GM18520 (cell line): ENCODE data around the gene YJEFN3.

Experiments used
- ATAC-seq: cut with Tn5 transposase; IDR thresholded peaks from one replicate; pipeline ENCODE4 v1.9.1; 2021; ENCODE audit not compliant: unreplicated experiment

The YJEFN3 gene

DNA sequence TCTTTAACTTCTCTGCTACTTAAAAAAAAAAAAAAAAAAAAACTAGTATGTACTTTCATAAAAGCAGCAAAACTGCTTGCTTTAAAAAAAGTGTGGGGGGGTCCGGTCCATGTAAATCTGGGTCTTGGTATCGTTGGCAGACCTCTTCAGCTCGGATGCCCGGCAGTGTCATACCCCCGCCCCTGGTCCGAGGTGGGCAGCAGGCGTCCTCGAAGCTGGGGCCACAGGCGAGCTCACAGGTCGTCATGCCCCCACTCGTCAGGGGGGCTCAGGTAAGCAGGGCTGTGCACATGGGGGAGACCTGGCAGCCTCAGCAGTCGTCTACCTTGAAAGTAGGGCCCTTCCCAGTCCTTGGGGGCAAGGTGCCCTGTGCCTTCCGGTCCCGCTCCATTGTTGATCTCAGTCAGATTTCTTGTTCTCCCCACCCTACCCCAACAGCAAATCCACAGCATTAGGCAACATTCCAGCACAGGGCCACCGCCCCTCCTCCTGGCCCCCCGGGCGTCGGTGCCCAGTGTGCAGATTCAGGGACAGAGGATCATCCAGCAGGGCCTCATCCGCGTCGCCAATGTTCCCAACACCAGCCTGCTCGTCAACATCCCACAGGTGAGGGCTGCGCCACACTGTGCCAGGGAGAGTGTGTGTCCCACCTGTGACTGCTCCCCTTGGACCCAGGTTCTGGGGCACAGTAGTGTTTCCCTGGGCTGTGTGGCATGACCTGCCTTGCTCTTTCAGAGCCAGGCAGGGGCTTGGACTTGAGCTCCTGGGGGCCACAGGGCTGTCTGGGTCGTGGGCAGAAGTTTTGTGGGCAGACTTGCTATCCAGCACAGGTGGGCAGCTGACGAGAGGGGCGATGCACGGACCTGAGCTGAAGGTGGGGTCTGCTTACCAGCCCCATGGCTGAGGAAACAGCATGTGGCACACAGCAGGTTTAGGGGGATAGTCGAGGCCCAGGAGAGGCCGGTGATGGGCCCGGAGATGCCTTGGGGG is 32.8 kb upstream of the YJEFN3 start:
- no peak for ATAC-seq

DNA sequence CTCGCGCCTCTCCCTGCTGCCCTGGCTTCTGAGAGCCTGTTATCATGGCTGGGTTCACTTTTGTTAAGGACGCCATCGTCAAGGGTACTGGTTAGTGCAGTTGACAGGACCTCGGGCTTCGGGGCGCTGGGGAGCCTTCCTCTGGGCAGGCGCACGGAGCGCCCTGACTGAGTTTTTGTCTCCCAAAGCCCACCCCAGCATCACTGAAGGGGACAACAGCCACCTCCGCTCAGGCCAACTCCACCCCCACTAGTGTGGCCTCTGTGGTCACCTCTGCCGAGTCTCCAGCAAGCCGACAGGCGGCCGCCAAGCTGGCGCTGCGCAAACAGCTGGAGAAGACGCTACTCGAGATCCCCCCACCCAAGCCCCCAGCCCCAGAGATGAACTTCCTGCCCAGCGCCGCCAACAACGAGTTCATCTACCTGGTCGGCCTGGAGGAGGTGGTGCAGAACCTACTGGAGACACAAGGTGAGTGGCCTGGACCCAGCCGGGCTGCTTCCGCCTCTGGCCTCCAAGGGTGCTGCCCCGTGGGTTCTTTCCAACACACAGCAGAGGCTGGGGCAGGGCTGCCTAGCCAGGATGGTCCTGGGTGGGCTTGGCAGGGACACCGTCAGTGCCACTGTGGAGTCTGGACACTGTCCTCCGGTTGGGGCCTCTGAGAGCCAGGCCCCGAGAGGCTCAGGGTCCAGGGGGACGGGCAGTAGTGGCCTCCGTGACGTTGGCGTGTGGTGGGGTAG is 30.3 kb upstream of the YJEFN3 start:
- no peak for ATAC-seq

DNA sequence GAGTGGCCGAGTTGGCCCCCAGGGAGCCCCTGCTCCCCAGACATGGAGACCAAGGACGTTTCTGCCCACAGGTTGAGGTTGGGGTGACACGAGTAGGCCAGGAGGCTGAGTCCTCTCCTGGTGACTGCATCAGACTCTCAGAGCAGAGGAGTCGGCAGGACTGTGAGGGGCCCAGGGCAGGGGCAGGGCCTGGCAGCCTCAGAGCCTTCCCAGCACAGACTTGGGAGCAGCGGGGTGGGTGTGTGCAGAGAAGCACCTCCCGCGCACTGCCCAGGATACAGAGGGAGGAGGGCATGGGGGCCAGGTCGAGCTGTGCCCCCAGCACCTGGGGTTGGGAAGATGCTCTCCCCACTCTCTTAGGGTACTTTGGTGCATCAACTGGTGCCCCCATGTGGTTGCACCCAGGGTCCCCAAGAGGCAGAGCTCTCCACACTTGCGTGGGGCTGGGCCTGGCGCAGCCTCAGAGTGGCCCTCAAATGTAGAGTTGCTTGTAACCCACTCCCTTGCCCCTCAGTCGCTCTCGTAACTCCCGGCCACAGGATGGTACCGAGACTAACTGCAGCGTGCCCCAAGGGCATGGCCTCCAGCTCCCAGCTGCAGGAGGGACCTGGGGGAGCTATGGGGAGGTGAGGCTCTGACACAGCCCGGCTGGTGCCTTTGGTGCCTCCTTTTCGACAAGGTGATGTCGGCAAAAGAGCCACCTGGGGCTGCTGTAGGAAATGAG is 29.3 kb upstream of the YJEFN3 start:
- no peak for ATAC-seq

DNA sequence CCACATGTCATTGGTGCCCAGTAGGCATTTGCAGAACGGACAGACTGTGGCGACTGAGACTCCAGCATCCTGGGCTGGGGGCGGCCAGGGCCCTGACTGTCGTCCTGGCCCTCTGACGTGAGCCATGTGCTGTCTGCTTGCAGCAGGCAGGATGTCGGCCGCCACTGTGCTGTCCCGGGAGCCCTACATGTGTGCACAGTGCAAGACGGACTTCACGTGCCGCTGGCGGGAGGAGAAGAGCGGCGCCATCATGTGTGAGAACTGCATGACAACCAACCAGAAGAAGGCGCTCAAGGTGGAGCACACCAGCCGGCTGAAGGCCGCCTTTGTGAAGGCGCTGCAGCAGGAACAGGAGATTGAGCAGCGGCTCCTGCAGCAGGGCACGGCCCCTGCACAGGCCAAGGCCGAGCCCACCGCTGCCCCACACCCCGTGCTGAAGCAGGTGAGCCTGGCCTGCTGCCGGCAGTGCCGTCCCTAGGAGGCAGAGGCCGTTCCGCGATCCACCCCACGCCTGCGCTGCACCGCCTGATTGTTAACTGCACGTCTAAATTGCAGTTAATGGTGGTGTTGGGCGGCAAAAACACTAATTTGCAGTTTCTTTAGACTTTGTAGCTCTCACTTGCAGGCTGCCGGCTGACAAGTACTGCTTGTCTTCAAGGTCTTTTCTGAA is 27.6 kb upstream of the YJEFN3 start:
- no peak for ATAC-seq

DNA sequence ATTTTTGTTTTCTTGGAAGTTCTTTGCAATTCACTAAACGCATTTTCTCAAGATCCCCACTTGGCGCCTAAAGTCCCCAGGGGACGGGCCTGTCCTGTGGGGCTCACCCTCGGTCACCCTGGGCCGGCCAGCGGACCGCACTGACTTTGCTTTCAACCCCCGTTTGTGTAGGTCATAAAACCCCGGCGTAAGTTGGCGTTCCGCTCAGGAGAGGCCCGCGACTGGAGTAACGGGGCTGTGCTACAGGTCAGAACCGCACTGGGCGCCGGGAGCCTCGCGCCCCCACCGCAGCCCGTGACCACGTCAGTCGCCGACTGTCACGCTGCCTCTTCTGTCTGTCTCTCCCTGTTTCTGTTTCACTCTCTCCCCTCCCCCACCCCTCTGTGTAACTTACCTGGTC is 26.9 kb upstream of the YJEFN3 start:
- ATAC-seq, result no peak

DNA sequence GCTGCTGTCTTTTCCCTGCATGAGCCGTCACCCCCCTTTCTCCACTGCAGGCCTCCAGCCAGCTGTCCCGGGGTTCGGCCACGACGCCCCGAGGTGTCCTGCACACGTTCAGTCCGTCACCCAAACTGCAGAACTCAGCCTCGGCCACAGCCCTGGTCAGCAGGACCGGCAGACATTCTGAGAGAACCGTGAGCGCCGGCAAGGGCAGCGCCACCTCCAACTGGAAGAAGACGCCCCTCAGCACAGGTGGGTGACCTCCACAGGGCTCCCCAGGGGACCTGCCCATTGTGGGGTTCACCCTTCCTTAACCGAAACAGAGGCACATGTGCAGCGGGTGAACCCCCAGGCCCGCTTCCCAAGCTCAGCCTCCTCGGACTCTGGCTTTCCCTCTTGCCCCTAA is 26.4 kb upstream of the YJEFN3 start:
- no peak for ATAC-seq

DNA sequence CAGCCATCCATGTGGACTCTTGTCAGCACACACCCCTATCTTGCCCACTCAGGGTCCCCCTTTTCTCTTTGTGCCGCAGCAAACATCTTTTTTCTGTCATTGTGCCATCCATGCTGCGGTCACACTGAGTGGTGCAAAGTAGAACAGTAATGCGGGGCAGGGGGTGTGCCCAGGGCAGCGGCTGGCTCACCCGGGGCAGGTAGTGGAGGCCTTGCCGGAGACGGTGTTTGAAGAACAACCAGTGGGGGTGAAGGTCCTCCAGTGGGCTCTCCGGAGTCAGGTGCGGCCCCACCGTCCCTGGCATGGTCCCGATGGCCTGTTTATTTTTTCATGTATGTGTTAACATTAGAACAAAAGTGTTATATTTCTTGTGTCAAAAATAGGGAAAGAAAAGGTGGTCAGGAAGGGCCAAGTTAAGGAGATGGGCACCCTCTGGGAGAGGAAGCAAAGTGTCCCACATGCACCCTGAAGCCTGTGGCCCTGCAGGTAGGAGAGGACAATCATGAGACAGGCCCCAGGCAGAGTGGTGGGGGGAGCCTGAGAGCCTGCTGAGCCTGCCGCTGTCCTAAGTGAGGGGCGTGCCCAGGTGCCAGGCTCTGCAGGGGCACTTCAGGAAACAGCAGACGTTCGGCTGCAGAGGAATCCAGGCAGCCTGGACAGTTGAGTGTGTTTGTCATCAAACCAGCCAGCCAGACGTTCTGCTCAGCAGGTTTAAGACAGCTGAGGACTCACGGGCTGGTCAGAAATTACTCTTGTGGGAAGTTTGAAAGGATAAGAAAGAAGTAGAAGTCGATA is 25.7 kb upstream of the YJEFN3 start:
- ATAC-seq, result no peak

DNA sequence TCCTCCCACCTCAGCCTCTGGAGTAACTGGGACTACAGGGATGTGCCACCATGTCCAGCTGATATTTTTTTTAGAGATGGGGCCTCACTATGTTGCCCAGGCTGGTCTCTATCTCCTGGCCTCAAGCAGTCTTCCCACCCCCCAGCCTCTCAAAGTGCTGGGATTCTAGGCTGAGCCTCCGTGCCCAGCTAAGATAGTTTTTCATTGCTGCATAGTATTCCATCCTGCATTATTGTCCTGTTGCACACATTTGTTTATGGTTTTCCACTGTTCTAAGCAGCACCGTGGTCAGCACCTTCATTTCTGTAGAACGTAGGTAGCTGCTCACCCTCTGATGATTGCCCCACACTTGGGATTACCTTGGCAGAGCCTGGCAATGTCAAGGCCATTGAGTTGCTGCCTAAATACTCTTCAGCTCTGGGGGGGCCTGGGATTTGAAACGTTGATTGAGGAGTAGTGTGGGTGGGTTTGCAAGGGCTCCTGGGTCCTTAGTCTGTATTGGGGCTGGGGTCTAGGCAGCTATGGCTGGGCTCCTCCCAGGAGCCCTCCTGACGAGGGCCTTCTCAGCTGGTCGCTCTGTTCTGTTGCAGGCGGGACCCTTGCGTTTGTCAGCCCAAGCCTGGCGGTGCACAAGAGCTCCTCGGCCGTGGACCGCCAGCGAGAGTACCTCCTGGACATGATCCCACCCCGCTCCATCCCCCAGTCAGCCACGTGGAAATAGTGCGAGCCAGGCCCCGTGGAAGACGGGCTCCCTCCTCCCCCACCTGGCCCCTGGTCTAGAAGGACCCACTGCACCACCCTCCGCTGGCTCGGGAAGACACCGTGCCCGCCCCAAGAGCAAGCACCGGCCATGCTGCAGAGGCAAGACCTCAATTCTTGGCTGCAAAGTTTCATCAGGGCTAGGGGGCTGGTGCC is 23.7 kb upstream of the YJEFN3 start:
- ATAC-seq, result no peak

DNA sequence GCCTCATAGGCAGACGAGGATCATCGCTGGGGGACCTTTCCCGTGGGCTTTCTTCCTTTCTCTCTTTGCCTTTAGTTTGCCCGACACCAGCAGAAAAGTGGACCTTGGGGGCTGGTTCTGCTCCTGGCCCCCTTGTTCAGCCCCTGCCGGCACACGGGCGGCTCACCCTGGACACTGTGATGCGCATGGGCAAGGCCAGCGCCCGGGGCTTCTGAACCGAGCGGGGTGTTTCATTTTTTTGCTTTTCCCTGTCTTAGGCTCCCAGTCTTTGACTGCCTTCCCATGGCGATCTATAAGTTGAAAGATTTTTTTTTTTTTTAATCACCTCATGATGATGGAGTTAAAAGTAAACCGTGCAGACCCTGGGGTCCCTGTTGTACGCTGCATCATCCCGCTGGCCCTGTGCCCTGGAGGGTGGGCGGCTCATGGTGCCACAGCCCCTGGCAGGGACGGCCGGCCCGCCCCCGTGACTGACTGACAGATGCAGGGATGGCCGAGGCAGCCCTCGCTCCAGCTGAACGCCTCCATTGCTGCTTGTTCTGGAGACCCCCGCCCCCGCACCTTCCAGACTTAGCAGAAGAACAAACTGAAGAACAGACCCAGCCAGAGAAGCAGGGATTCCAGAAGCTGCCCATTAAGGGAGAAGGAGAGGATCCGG is 22.9 kb upstream of the YJEFN3 start:
- no peak for ATAC-seq

DNA sequence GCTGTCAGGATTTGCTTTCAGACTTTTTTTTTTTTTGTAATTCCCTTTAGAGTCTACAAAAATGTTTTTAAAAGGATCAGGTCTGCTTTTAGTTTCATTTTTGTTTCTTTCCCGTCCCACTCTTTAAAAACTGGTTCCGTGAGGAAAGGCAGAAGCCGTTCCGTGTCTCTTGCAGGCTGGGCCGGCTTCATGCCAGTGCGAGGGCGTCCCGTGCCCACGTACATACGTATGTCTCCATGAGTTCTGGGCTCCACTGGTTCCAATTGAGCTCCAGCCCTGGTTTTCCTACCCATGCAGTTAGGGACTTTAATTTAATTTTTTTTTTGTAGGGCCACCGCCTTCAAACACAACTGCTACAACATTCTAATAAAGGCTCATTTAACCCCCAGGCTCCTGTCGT is 22.1 kb upstream of the YJEFN3 start:
- ATAC-seq, result no peak

DNA sequence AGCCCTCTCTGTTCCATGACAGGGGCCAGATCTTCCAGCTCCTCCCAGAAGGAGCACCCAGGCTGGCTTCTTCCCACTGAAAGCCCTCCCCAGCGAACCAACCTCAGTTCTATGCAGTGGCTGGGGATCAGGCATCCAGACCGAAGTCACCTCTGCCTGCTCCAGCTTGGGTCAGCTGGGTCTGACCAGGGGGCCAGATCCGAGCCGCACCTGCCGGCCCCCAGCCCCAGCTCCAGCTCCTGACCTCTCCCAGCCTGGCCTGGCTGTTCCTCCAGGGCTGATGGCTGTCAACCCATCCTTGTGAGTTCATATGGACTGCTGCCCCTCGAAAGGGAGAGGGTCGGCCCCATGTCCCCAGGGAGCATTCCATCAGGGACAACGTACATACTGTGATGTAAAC is 21.4 kb upstream of the YJEFN3 start:
- ATAC-seq, result no peak

DNA sequence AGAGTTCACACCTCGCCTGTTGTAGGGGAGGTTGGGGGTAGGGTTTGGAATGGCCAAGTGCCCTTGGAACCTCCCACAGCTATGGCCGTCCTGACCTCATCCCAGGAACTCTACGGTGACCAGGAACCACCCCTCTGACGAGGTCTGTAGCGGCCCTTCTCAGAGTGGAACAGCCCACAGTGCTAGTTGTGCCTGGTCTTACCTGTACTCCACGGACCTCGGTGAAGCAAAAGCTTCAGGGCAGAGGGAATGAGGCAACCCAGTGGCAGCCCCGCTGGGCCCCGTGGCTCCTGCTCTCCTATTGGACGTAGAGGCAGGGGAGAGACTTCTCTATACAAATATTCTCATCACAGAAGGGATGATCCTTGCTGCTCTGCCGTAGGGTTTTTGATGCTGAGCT is 20.5 kb upstream of the YJEFN3 start:
- ATAC-seq, result no peak

DNA sequence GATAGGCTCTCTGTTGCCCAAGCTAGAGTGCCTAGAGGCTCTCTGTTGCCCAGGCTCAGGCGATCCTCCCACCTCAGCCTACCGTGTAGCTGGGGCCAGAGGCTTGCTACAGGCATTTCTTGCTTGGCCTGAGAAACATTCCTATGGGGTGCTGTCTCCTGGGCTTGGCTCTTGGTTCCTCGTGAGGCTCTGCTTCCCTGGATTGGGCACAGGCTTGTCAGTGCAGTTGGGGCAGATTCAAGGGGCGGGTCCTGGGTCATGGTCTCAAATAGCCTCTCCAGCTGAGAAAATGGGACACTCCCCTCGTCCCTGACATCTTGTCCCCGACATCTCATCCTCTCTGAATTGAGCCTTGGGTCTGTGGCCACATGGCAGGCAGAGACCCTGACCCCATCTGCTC is 18.3 kb upstream of the YJEFN3 start:
- no peak for ATAC-seq

DNA sequence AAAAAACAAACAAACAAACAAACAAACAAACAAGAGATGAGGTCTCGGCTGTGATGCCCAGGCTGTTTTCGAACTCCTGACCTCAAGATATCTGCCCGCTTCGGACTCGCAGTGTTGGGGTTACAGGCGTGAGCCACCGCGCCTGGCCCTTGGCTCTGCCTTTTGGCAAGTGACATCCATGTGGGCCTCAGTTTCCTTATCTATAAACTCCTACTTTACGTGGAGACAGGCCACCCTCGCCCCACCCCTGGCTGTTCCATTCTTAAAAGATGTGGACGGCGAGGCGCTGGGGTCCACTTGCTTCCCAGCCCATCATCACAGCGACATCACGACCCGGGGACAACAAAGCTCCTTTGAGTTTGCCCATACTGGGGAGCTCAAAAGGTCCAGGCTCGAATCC is 15.0 kb upstream of the YJEFN3 start:
- no peak for ATAC-seq

DNA sequence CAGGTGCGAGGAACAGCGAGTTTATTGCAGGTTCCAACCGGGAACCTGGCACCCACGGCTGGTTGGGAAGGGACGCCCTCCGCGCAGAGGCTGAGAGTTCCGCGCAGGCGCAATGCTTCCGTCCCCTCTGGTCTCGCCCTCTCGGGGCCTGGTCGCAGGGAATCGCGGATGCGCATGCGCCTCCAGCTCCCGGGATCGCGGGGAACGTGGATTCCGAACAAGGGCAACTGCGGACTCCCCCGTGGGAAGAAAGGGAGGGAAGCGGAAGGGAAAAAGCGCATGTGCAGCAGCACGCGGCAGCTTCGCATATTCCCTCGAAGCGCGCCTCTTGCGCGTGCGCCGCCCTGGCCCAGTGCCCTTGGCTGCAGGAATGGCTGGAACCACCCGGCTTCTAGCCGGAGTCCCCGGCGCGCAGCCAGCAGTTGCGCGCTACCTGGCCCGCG is 14.5 kb upstream of the YJEFN3 start:
- ATAC-seq, result no peak

DNA sequence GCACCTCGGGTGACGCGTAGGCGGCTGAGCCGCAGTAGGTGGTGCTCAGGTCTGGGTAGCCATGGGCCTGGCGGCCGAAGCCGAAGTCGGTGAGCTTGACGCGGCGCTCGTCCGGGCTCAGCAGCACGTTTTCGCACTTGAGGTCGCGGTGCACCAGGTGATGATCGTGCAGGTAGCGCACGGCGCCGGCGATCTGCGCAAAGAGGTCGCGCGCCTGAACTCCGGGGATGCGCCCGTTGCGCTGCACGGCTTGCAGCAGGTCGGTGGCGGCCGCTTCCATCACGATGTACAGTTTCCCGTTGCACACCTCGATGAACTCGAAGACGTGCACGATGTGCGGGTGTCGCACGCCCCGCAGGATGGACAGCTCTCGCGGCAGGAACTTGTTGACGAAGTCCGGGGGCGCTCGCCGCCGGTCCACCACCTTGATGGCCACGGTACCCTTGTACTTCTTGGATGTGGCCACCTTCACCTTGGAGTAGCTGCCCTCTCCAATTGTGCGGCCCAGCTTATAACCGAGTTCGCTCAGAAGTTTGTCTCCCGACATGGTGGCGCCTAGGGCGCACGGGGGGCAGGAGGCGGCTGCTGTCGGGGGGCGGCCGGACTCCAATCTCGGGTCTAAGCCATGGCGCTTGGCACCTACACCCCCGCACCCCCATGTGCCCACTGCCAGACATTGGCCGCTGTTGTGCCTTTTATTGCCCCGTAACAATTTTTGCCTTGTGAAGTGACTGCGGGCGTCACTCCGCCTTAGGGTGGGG is 13.7 kb upstream of the YJEFN3 start, which contains the start of gene TSSK6:
TSS of gene TSSK6 (minus strand) at position 668 of the 761 bp plus-strand sequence. CDS start at position 547, 121 bp downstream.
- ATAC-seq, result no peak

DNA sequence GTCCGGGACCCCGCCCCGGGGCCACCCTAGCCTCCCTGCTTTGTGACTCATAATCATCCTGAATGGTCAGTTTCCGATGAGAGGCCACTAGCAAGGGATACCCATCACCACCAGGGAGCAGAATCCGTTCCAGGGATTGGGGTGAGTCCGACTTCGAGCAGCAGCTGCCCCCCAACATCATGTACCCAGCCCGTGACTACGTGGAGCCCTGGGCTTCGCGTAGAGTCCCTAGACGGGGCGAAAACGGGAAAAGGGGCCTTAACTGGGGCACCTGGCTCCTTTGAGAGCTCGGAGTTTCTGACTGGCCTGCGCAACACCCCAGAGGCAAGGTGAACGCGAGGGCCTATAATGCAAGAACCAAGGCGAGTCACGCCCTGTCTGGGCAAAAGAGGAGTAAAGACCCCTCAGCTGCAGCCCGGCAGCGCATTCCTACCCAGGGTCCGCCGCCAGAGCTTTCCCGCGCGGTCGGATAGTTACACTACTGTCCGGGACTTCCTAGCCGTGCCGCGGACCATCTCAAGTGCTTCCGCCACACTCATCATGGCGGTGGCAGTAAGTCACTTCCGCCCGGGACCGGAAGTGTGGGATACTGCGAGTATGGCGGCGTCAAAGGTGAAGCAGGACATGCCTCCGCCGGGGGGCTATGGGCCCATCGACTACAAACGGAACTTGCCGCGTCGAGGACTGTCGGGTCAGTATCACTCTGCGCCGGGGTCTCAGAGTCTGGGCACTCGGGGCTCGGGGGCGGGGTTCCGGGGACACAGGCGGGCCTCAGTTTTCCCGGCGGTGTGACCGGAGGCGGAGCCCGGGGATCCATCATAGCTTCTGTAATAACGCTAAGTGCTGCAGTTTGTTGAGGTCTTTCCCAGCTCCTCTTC is 12.8 kb upstream of the YJEFN3 start, which contains the start of gene NDUFA13:
TSS of gene NDUFA13 (plus strand) at position 584 of the 878 bp plus-strand sequence. CDS start at position 598, 14 bp downstream.
- peak; percentile 91 for ATAC-seq
